ENCODE results near the gene ABCG1. TPM values are rescaled to one million over a fixed set of nuclear protein-coding genes. Genes with fewer than 3 reads are reported as not detected.
A peak's percentile ranks its signal among the peaks of the same experiment; 100 is the strongest.

Gene ABCG1
- total RNA-seq, 1 experiment from 2014 or later = 5.6 TPM

DNA sequence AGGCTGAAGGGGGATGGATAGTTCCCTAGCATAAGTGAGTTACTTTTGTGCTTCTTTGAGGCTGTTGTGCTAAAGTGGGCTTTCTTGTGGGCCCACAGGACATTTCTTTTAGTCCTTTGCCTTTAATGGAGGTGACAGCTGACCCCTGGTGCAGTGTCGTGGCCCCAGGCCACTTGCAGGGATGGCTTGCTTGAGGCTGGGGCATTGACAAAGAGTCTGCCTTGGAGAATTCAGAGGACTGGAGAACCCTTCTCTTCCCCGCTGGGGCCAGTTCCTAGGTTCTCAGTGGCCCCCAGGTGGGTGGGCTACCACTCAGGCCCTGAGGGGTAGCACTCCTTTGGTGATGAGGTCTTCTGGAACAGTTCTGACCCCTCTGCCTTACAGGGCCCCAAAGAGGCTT lies 12.8 kb downstream of the ABCG1 start:
- Histone ChIP-seq H3K36me3 (ENCODE audit: low read depth) (no peaks in the 10 kb centered on the region), H3K27me3 (ENCODE audit: insufficient read depth, low read depth) (no peaks in the 10 kb centered on the region), H2AFZ (no peak overlapping the region), H3K4me3 (no peak overlapping the region), H3K79me2 (ENCODE audit: low read depth) (no peaks in the 10 kb centered on the region), H3K9me3 (ENCODE audit: insufficient read depth, low read depth) (no peaks in the 10 kb centered on the region; the same call in 1 of the 2 replicates), H3K4me2 (no peak overlapping the region), H3F3A (ENCODE audit: insufficient read depth, low read depth) (peaks cover 21% of the 10 kb centered on the region), H4K20me1 (ENCODE audit: insufficient read depth) (no peaks in the 10 kb centered on the region), H3K4me1 (replicated peaks; ENCODE audit: insufficient read depth) (peaks cover 44% of the 10 kb centered on the region), H3K9me2 (ENCODE audit: insufficient read depth) (no peaks in the 10 kb centered on the region), H3K27ac (no peak overlapping the region)
- POLR2A ChIA-PET (ENCODE audit: unreplicated experiment) = no interaction called here
- intact Hi-C loops (cut with micrococcal nuclease; ENCODE audit: unreplicated experiment) = no loop called here
- DNase-seq = no peak
- no TSS peak for BruUV-seq (replicated peaks)
- CTCF ChIA-PET = no interaction called here
- TF ChIP-seq, protein P1, sequence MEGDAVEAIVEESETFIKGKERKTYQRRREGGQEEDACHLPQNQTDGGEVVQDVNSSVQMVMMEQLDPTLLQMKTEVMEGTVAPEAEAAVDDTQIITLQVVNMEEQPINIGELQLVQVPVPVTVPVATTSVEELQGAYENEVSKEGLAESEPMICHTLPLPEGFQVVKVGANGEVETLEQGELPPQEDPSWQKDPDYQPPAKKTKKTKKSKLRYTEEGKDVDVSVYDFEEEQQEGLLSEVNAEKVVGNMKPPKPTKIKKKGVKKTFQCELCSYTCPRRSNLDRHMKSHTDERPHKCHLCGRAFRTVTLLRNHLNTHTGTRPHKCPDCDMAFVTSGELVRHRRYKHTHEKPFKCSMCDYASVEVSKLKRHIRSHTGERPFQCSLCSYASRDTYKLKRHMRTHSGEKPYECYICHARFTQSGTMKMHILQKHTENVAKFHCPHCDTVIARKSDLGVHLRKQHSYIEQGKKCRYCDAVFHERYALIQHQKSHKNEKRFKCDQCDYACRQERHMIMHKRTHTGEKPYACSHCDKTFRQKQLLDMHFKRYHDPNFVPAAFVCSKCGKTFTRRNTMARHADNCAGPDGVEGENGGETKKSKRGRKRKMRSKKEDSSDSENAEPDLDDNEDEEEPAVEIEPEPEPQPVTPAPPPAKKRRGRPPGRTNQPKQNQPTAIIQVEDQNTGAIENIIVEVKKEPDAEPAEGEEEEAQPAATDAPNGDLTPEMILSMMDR (conservative IDR thresholded peaks at IDR 0.05) = no peak
- no peak for TF ChIP-seq EZH2 (IDR thresholded peaks at IDR 0.05; ENCODE audit: low read depth)

DNA sequence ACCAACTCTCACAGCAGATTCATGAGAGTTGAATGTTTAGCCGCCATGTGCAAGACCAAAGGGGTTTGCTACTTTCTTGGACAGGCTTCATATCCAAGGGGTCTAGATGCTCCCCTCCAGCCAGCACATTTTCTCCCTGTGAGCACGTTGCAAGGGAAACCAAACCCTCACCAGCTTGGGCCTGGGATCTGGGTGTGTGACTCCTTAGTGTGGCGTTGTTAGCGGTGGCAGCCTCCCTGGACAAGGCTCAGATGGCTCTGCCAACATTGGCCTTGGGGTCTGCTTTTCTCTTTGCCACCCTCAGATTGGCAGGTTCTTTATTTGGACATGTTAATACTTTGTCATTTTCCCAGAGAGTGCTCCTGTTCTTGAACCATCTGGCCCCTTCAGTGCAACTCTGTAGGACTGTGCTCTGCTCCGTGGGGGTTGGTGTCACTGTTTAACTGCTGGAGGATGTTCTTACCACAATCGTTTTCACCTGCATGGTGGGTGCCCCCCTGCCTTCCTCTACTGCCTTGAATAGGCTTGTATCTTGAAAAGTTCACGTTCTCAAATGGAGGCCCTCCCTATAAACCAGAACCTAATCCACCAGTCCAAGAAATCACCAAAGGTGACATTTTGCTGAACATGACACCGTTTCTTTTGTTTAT lies 13.4 kb downstream of the ABCG1 start:
- H3F3A ChIP-seq (ENCODE audit: insufficient read depth, low read depth) = peaks cover 20% of the 10 kb centered on the region
- intact Hi-C loops (cut with micrococcal nuclease; ENCODE audit: unreplicated experiment) = no loop called here
- no TSS peak for BruUV-seq (replicated peaks)
- no peak overlapping the region for H3K27ac ChIP-seq
- H3K4me2 ChIP-seq = no peak overlapping the region; the same call in 1 of the 2 replicates
- peaks cover 43% of the 10 kb centered on the region for H3K4me1 ChIP-seq (replicated peaks; ENCODE audit: insufficient read depth)
- no peak overlapping the region for H3K4me3 ChIP-seq
- ChIA-PET CTCF (no interaction called here), POLR2A (ENCODE audit: unreplicated experiment) (no interaction called here)
- H3K27me3 ChIP-seq (ENCODE audit: insufficient read depth, low read depth) = no peaks in the 10 kb centered on the region
- no peaks in the 10 kb centered on the region for H3K9me2 ChIP-seq (ENCODE audit: insufficient read depth)
- H4K20me1 ChIP-seq (ENCODE audit: insufficient read depth) = no peaks in the 10 kb centered on the region
- H2AFZ ChIP-seq = no peak overlapping the region
- no peak for DNase-seq
- no peaks in the 10 kb centered on the region for H3K36me3 ChIP-seq (ENCODE audit: low read depth)
- H3K79me2 ChIP-seq (ENCODE audit: low read depth) = no peaks in the 10 kb centered on the region
- H3K9me3 ChIP-seq (ENCODE audit: insufficient read depth, low read depth) = no peaks in the 10 kb centered on the region; the same call in 1 of the 2 replicates
- TF ChIP-seq EZH2 (IDR thresholded peaks at IDR 0.05; ENCODE audit: low read depth) = no peak
- TF ChIP-seq, protein P1 (conservative IDR thresholded peaks at IDR 0.05) = no peak

DNA sequence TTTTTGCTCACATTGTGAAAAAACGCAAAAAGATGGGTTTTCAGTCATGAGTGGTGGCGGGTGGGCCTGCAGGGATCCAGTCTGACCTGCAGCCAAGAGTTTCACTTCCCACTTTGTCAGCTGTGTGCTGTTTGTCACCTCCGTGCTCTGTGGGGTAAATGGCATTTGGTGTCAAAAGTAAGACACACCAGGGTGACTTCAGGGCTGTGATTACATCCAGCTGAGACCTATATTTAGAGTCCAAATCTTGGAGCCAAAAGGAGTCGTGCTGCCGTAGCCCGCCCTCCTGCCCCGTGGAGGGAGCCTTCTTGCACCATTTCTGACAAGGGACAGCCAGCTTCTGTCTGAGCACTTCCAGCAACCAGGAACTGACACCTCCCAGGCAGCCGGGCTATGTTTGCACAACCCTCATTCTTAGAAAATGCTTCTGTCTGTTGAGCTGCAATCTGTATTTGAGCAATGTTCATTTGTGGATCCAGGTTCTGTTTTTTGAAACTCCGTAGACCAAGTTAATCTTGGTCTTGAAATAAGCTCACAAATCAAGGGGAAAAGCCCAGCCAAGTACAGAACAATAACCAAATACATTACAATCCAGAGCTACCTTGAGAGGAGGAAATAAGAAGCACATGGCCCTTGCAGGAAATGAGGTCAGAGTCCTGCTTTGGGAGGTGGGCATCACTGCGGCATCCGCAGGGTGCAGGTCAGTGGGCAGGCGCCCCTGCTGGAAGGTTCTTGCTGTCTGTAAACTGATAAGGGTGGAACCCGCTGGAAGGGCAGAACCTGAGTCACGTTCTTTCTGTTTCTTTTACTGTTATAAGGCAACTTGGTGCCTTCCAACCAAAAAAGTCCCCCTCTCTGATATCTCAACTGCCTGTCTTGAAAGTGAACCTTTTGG lies 14.4 kb downstream of the ABCG1 start:
- H3K4me2 ChIP-seq = peak overlapping the region; percentile 74
- no TSS peak for BruUV-seq (replicated peaks)
- no peaks in the 10 kb centered on the region for H3K36me3 ChIP-seq (ENCODE audit: low read depth)
- no peaks in the 10 kb centered on the region for H3K79me2 ChIP-seq (ENCODE audit: low read depth)
- no peaks in the 10 kb centered on the region for H3K27me3 ChIP-seq (ENCODE audit: insufficient read depth, low read depth)
- DNase-seq = peak in 1 of 2 experiments; percentile 45
- H3K27ac ChIP-seq = peak overlapping the region; percentile 4; the same call in 1 of the 2 replicates
- H2AFZ ChIP-seq = no peak overlapping the region
- H3K9me3 ChIP-seq (ENCODE audit: insufficient read depth, low read depth) = no peaks in the 10 kb centered on the region
- intact Hi-C loops (cut with micrococcal nuclease; ENCODE audit: unreplicated experiment) = no loop called here
- H3F3A ChIP-seq (ENCODE audit: insufficient read depth, low read depth) = peaks cover 15% of the 10 kb centered on the region; the same call in 1 of the 2 replicates
- no peak overlapping the region for H3K4me3 ChIP-seq
- H3K4me1 ChIP-seq (replicated peaks; ENCODE audit: insufficient read depth) = peaks cover 38% of the 10 kb centered on the region
- TF ChIP-seq, protein P1 (conservative IDR thresholded peaks at IDR 0.05) = no peak
- no peak for TF ChIP-seq EZH2 (IDR thresholded peaks at IDR 0.05; ENCODE audit: low read depth)
- no peaks in the 10 kb centered on the region for H3K9me2 ChIP-seq (ENCODE audit: insufficient read depth)
- CTCF ChIA-PET = interaction anchor here (0.7 kb wide), 1 partner anchor 135 kb away, joined by 3 read pairs; no protein-coding TSS in a partner anchor
- H4K20me1 ChIP-seq (ENCODE audit: insufficient read depth) = no peaks in the 10 kb centered on the region
- POLR2A ChIA-PET (ENCODE audit: unreplicated experiment) = interaction anchor here (0.6 kb wide), 1 partner anchor 13 kb away, joined by 3 read pairs; no protein-coding TSS in a partner anchor
